ENCODE results near the gene GOLIM4.

DNA sequence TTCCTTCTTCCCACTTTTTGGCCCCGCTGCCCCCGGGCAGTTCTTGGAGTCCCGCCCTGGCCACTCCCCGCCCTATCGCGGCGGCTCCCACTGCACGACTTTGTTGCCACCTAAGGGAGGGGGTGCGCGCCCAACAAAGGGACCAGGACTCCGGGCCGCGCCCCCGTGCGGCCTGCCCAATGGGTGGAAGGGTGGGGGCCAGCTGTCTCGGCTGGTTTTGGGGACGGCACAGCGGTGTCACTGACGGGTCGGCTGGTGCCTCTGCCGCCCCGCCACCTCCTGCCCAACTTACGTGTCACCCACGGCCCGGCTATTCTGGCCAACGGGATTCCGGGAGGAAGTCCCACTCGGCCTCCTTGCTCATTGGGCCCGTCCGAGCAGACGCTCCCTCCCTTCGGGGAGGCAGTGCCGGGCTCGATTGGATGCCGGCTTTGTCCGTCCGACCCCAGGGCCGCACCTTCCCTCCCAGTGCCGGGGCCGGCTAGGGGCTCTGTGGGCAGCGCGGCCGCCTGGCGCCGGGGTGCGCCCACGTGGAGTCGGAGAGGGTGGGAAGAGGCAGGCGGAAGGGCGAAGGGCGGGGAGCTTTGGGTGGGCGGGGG is at the start of gene GOLIM4:
- no peak for TF ChIP-seq EZH2 (IDR thresholded peaks at IDR 0.05; ENCODE audit: low read length, missing control alignments)
- TF ChIP-seq, protein P1, sequence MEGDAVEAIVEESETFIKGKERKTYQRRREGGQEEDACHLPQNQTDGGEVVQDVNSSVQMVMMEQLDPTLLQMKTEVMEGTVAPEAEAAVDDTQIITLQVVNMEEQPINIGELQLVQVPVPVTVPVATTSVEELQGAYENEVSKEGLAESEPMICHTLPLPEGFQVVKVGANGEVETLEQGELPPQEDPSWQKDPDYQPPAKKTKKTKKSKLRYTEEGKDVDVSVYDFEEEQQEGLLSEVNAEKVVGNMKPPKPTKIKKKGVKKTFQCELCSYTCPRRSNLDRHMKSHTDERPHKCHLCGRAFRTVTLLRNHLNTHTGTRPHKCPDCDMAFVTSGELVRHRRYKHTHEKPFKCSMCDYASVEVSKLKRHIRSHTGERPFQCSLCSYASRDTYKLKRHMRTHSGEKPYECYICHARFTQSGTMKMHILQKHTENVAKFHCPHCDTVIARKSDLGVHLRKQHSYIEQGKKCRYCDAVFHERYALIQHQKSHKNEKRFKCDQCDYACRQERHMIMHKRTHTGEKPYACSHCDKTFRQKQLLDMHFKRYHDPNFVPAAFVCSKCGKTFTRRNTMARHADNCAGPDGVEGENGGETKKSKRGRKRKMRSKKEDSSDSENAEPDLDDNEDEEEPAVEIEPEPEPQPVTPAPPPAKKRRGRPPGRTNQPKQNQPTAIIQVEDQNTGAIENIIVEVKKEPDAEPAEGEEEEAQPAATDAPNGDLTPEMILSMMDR (conservative IDR thresholded peaks at IDR 0.05 in 1 of 2, IDR thresholded peaks at IDR 0.05 in 1 of 2; ENCODE audit: low read depth in 1 of 2, low read length in 2 of 2) = no peak
